Kidney (tissue), 14 donors: Measurements from ENCODE around the gene FZD2. TPM values are rescaled to one million over a fixed set of nuclear protein-coding genes. Genes with fewer than 3 reads are reported as not detected.

Experiments
- DNase-seq, 5 donors: peaks; one replicate each; pipeline ENCODE4 v3.0.0-alpha.2; 2013 to 2020
- FAIRE-seq: peaks from 2 replicates; lab custom pipeline; 2012; peaks lifted over from hg19 to GRCh38; lab: Jason Lieb, UNC
- H3K27ac ChIP-seq, 2 donors: one replicate each; pipeline ENCODE4 v1.7.0; 2013; ENCODE audit warnings: low read depth in 2 of 2, low read length in 2 of 2, inconsistent platforms in 1 of 2
- H3K27me3 ChIP-seq: one replicate; pipeline ENCODE4 v1.7.1; 2013; ENCODE audit warnings: low read length, inconsistent platforms; ENCODE audit not compliant: control insufficient read depth, insufficient read depth
- H3K36me3 ChIP-seq, 3 donors: one replicate each; pipeline versions ENCODE4 v1.7.0 to v1.7.1; 2013; ENCODE audit warnings: low read length in 3 of 3, control low read depth in 1 of 3, inconsistent platforms in 1 of 3; ENCODE audit not compliant: insufficient read depth in 3 of 3, control insufficient read depth in 2 of 3
- H3K4me1 ChIP-seq, 3 donors: one replicate each; pipeline versions ENCODE4 v1.7.0 to v1.7.1; 2013; ENCODE audit warnings: low read length in 3 of 3, inconsistent platforms in 1 of 3, low read depth in 1 of 3; ENCODE audit not compliant: control insufficient read depth in 2 of 3, insufficient read depth in 2 of 3
- H3K4me3 ChIP-seq, 3 donors: one replicate each; pipeline versions ENCODE4 v1.7.0 to v1.8.1; 2013; ENCODE audit warnings: low read length in 3 of 3, control low read depth in 1 of 3, inconsistent platforms in 1 of 3
- H3K9ac ChIP-seq, 3 donors: one replicate each; pipeline versions ENCODE4 v1.7.0 to v1.7.1; 2013; ENCODE audit warnings: low read length in 3 of 3, control low read depth in 1 of 3, inconsistent platforms in 1 of 3
- H3K9me3 ChIP-seq, 3 donors: one replicate each; pipeline versions ENCODE4 v1.7.0 to v1.7.1; 2013; ENCODE audit warnings: low read length in 3 of 3, control low read depth in 1 of 3, inconsistent platforms in 1 of 3; ENCODE audit not compliant: control insufficient read depth in 2 of 3, insufficient read depth in 1 of 3
- intact Hi-C: fragments of 100-400 bp; cut with DNase I; formaldehyde crosslinking; loops from one replicate; pipeline ENCODE4 v1.11.1; 2022
- polyA plus RNA-seq: library from polyadenylated mRNA; stranded (reverse); fragments of 350-450 nt; fragmentation: Illumina TruSeq; extraction: RNeasy Lipid Tissue Mini Kit (QIAGEN cat#74804); gene quantifications from one replicate; pipeline ENCODE4 v1.2.3, GENCODE V29; 2014; ENCODE audit warnings: low read depth, low replicate concordance; ENCODE audit not compliant: insufficient read depth
- total RNA-seq: library from RNA; stranded (reverse); fragmentation: NEBNext Ultra II Directional; extraction: Animal tissue kit (Norgen Biotek cat#: 25700); gene quantifications from one replicate; pipeline ENCODE4 v1.2.1, GENCODE V29; 2021
- TF ChIP-seq, protein P1 (sequence below): IDR thresholded peaks from 3 replicates; pipeline ENCODE4 v1.5.1; 2012; ENCODE audit warnings: mild to moderate bottlenecking, moderate library complexity, borderline replicate concordance; ENCODE audit not compliant: insufficient read depth; ENCODE audit errors: extremely low read depth
- donor health status: control.
- donor health status: control.
- donor health status: control.
- donor health status: control.
- donor health status: control.
- donor health status: DM: yes; HTN: yes; CAD: no.
- donor health status: Normal renal cell carcinoma (clear cell type).

The FZD2 gene
- total and polyA plus RNA-seq, 2 donors from 2014 or later: 4.7 to 5.5 TPM

DNA sequence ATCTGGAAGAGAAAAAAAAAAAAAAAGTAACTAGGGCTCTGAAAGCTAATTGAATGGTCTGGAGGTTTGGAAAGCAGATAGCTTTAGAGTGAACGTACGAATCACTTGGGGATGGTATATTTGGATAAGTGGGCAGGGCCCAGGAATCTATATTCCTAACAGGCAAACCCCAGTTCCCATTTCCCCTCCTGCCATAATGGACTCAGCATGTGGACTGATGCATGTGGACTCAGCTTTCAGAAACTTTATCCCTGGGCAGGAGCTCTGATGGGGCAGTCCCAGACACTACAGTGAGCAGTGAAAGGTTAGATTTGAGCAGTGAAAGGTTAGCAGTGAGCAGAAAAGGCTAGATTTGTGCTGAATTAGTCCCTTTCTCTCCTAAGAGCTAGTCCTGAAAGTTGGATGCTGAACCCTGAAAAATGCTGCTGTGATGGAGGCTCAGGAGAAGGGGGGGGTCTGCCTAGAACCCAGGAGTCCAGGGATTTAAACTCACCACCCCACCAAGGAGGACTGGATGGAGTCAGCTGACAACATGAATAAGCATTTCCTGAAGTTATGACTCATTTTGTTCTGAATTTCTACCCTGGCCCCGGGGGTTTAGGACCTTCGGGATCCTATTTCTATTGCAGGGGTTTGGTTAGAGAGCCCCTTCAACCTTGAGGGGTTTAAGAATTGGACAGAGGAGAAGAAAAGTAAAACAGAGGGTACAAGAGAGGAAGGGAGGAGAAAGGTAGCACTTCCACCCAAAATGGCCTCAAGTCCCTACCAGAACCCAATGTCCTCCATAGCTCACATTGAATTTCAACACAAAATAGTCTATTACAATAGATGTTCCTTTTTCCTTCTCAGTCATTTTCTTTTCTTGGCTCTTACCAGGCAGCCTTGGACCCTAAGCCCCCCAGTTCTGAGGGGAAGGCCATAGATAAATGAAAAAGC, 10.3 kb upstream of the FZD2 start:
- peaks cover 0 to 9% (median 0%) of the 10 kb centered on the region in 3 donors for H3K4me1 ChIP-seq
- H3K4me3 ChIP-seq: no peak overlapping the region
- DNase-seq: peak in 1 of 5 donors; percentile 63
- no peaks in the 10 kb centered on the region for H3K36me3 ChIP-seq
- TF ChIP-seq, protein P1, sequence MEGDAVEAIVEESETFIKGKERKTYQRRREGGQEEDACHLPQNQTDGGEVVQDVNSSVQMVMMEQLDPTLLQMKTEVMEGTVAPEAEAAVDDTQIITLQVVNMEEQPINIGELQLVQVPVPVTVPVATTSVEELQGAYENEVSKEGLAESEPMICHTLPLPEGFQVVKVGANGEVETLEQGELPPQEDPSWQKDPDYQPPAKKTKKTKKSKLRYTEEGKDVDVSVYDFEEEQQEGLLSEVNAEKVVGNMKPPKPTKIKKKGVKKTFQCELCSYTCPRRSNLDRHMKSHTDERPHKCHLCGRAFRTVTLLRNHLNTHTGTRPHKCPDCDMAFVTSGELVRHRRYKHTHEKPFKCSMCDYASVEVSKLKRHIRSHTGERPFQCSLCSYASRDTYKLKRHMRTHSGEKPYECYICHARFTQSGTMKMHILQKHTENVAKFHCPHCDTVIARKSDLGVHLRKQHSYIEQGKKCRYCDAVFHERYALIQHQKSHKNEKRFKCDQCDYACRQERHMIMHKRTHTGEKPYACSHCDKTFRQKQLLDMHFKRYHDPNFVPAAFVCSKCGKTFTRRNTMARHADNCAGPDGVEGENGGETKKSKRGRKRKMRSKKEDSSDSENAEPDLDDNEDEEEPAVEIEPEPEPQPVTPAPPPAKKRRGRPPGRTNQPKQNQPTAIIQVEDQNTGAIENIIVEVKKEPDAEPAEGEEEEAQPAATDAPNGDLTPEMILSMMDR: no peak
- H3K9me3 ChIP-seq: no peaks in the 10 kb centered on the region
- intact Hi-C loops: no loop called here
- no peak overlapping the region for H3K27ac ChIP-seq
- H3K27me3 ChIP-seq: no peaks in the 10 kb centered on the region
- FAIRE-seq: no peak
- no peak overlapping the region for H3K9ac ChIP-seq

DNA sequence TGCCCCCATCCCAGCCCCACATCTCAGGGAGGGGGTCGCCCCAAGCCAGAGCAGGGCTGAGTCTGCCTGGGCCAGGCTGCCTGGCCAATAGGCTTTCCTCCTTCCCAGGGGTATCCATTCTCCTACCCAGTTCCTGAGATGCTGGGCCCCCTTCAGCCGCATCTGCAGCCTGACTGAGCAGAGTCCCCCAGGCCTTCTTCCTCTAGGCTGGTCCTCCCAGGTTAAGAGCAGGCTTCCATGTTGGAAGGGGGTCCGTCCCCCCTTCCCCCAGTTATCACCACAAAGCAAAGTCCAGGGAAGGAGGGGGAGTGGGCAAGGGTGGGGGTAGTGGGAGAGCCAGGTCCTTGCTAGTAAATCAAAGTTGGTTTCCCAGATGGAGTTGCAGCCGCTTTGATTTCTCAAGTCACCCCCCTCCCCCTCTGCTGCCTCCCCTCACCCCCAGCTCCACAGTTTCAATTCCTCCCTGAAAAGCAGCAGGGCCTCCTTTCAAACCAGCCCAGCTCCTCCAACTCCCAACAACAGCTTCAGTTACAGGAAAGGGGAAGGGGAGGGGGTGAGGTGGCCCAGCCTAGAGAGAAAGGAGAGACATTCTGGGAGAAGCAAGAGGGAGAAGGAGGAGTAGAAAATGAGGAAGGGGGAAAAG, 9.5 kb upstream of the FZD2 start:
- no peak overlapping the region for H3K4me3 ChIP-seq
- no peaks in the 10 kb centered on the region for H3K36me3 ChIP-seq
- H3K4me1 ChIP-seq: peaks cover 0 to 9% (median 0%) of the 10 kb centered on the region in 3 donors
- FAIRE-seq: no peak
- TF ChIP-seq, protein P1: no peak
- DNase-seq: peak in 4 of 5 donors; percentile 91 to 96 (median 92)
- H3K9me3 ChIP-seq: no peaks in the 10 kb centered on the region
- H3K27me3 ChIP-seq: no peaks in the 10 kb centered on the region
- intact Hi-C loops: no loop called here
- H3K9ac ChIP-seq: no peak overlapping the region
- H3K27ac ChIP-seq: no peak overlapping the region

DNA sequence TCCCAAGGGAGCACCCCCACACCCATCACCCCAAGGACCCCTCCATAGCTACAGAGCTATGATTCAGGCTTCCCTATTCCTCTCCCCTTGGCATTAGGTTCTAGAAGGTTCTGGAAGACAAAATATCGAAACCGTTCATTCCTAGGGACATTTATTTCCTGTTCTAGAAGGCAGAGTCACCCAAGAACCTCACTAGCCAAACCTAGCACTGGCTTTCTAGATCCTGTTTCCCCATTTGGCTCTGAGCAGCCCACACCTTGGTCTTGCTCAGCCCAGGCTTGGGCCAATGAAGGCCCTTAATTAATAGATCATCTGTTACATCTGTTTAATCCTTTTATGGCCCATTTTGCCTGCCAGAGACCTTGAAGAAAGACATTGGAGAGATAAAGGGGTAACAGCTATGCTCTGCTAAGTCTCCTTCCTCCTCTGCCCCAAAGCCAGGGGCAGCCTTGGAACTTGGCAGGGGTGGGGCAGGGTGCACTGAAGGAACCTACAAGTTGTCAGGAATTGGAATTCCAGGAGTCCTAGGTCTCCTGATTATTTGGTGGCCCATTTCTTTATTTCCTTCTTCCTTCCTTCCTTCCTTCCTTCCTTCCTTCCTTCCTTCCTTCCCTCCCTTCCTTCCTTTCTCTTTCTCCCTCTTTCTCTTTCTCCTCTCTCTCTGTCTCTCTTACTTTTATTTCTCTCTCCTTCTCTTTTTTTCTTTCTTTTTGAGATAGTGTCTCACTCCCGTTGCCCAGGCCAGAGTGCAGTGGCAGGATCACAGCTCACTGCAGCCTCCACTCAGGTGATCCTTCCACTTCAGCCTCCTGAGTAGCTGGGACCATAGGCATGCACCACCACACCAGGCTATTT, 8.7 kb upstream of the FZD2 start:
- FAIRE-seq: no peak
- TF ChIP-seq, protein P1: no peak

More for the DNA sequence above, 8.7 kb upstream of the FZD2 start:
- Histone ChIP-seq H3K9ac (no peak overlapping the region), H3K27me3 (no peaks in the 10 kb centered on the region), H3K27ac (no peak overlapping the region), H3K9me3 (no peaks in the 10 kb centered on the region), H3K4me3 (no peak overlapping the region), H3K4me1 (peaks cover 0 to 8% (median 0%) of the 10 kb centered on the region in 3 donors), H3K36me3 (no peaks in the 10 kb centered on the region)
- DNase-seq: no peak
- intact Hi-C loops: no loop called here
